Lower lobe of right lung (tissue), 2 donors: ENCODE results near the gene RANGRF. TPM values are rescaled to one million over a fixed set of nuclear protein-coding genes. Genes with fewer than 3 reads are reported as not detected.

Experiments
- ATAC-seq, 2 donors: fragments of 200-7000 bp; cut with Tn5 transposase; one replicate each; pipeline ENCODE4 v1.9.1; 2020 to 2022; ENCODE audit warnings: mild to moderate bottlenecking in 2 of 2, moderate library complexity in 2 of 2
- DNase-seq: peaks from one replicate; pipeline ENCODE4 v3.0.0-alpha.2; 2020
- H3K27ac ChIP-seq: fragments of 200-600 bp; one replicate; pipeline ENCODE4 v1.8.0; 2022
- H3K27me3 ChIP-seq: fragments of 200-600 bp; one replicate; pipeline ENCODE4 v1.8.0; 2022; ENCODE audit warnings: low read depth
- H3K36me3 ChIP-seq: fragments of 200-600 bp; one replicate; pipeline ENCODE4 v1.8.0; 2022; ENCODE audit warnings: mild to moderate bottlenecking
- H3K4me1 ChIP-seq: fragments of 200-600 bp; one replicate; pipeline ENCODE4 v1.8.0; 2022
- H3K4me3 ChIP-seq: fragments of 200-600 bp; one replicate; pipeline ENCODE4 v1.8.0; 2022; ENCODE audit warnings: mild to moderate bottlenecking
- H3K9me3 ChIP-seq: fragments of 200-600 bp; one replicate; pipeline ENCODE4 v1.8.0; 2022
- intact Hi-C: fragments of 100-400 bp; cut with DNase I; formaldehyde crosslinking; loops from one replicate; pipeline ENCODE4 v1.11.0; 2022
- total RNA-seq: library from RNA; stranded (reverse); fragmentation: NEBNext Ultra II Directional; extraction: Animal tissue kit (Norgen Biotek cat#: 25700); gene quantifications from one replicate; pipeline ENCODE4 v1.2.1, GENCODE V29; 2021
- TF ChIP-seq, protein P1 (sequence below): fragments of 200-600 bp; IDR thresholded peaks from one replicate; pipeline ENCODE4 v1.8.0; 2022; ENCODE audit warnings: antibody characterized with exemption, mild to moderate bottlenecking
- donor health status: DM: no; HTN: yes; CAD: no; lungs with severe emphysema.

Gene RANGRF
- total RNA-seq, 1 donor from 2014 or later: 24.6 TPM

GRCh38 chr17:8326511-8327302 is 38.2 kb downstream of the RANGRF start:
- peak; percentile 72 to 74 for ATAC-seq
- peaks cover 30% of the 10 kb centered on the region for H3K4me1 ChIP-seq
- H3K27ac ChIP-seq: peak overlapping the region; percentile 78
- intact Hi-C loops: no loop called here
- DNase-seq: no peak
- peaks cover 16% of the 10 kb centered on the region for H3K27me3 ChIP-seq
- H3K4me3 ChIP-seq: peak overlapping the region; percentile 64
- no peaks in the 10 kb centered on the region for H3K36me3 ChIP-seq
- H3K9me3 ChIP-seq: no peaks in the 10 kb centered on the region
- TF ChIP-seq, protein P1, sequence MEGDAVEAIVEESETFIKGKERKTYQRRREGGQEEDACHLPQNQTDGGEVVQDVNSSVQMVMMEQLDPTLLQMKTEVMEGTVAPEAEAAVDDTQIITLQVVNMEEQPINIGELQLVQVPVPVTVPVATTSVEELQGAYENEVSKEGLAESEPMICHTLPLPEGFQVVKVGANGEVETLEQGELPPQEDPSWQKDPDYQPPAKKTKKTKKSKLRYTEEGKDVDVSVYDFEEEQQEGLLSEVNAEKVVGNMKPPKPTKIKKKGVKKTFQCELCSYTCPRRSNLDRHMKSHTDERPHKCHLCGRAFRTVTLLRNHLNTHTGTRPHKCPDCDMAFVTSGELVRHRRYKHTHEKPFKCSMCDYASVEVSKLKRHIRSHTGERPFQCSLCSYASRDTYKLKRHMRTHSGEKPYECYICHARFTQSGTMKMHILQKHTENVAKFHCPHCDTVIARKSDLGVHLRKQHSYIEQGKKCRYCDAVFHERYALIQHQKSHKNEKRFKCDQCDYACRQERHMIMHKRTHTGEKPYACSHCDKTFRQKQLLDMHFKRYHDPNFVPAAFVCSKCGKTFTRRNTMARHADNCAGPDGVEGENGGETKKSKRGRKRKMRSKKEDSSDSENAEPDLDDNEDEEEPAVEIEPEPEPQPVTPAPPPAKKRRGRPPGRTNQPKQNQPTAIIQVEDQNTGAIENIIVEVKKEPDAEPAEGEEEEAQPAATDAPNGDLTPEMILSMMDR: no peak

DNA sequence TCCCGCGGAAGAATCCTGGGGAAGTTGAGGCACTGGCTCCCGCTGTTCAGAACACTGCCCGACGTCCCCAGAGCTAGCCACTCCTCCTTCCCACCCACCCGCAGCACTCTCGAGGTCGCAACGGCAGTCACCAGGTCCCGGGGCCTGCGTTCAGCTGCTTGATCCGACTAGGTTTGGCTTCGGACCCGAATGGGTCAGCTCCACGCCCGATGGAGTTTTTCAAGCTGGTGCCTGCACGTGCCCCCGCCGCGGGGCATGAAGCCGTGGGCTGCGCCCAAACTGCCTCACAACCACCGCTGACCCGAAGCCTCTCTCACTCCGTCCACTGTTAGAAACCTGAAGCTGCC is 38.8 kb downstream of the RANGRF start:
- ATAC-seq: peak; percentile 19 to 43
- DNase-seq: no peak
- H3K27me3 ChIP-seq: peaks cover 16% of the 10 kb centered on the region
- intact Hi-C loops: no loop called here
- no peaks in the 10 kb centered on the region for H3K36me3 ChIP-seq
- H3K27ac ChIP-seq: peak overlapping the region; percentile 78
- peak overlapping the region; percentile 64 for H3K4me3 ChIP-seq
- H3K4me1 ChIP-seq: peaks cover 30% of the 10 kb centered on the region
- H3K9me3 ChIP-seq: no peaks in the 10 kb centered on the region
- TF ChIP-seq, protein P1: no peak

GRCh38 chr17:8332128-8332527 is 43.7 kb downstream of the RANGRF start:
- intact Hi-C loops: no loop called here
- Histone ChIP-seq H3K36me3 (no peaks in the 10 kb centered on the region), H3K4me1 (peaks cover 6% of the 10 kb centered on the region), H3K27me3 (peaks cover 11% of the 10 kb centered on the region), H3K4me3 (no peak overlapping the region), H3K9me3 (no peaks in the 10 kb centered on the region), H3K27ac (no peak overlapping the region)
- DNase-seq (no peak), ATAC-seq (no peak)
- TF ChIP-seq, protein P1: no peak

GRCh38 chr17:8332688-8333087 is 44.2 kb downstream of the RANGRF start:
- no peak for ATAC-seq
- intact Hi-C loops: no loop called here
- H3K36me3 ChIP-seq: no peaks in the 10 kb centered on the region
- peaks cover 3% of the 10 kb centered on the region for H3K4me1 ChIP-seq
- H3K4me3 ChIP-seq: no peak overlapping the region
- DNase-seq: no peak
- H3K27ac ChIP-seq: no peak overlapping the region
- TF ChIP-seq, protein P1: no peak
- no peaks in the 10 kb centered on the region for H3K9me3 ChIP-seq
- H3K27me3 ChIP-seq: peaks cover 5% of the 10 kb centered on the region

- Histone ChIP-seq H3K36me3 (no peaks in the 10 kb centered on the region), H3K27me3 (no peaks in the 10 kb centered on the region), H3K27ac (no peak overlapping the region), H3K4me1 (peaks cover 7% of the 10 kb centered on the region), H3K9me3 (no peaks in the 10 kb centered on the region), H3K4me3 (no peak overlapping the region)
- TF ChIP-seq, protein P1: no peak
- intact Hi-C loops: no loop called here
- no peak for ATAC-seq
- no peak for DNase-seq
Measured at GRCh38 chr17:8333281-8333680, 44.8 kb downstream of the RANGRF start.
